Activated T-cell treated with anti-CD3 and anti-CD28 coated beads, Interleukin-2, amount 50 U/mL, for 4 hours (primary cell): ENCODE measurements around the gene CERS2. TPM values are rescaled to one million over a fixed set of nuclear protein-coding genes. Genes with fewer than 3 reads are reported as not detected.

Experiments used
- ATAC-seq, 2 donors: fragments of 200-7000 bp; cut with Tn5 transposase; one replicate each; pipeline ENCODE4 v1.10.0; 2021
- DNase-seq: peaks from one replicate; pipeline ENCODE4 v3.0.0-alpha.2; 2020
- H3K27me3 Mint-ChIP-seq: one replicate; pipeline ENCODE4 v1.8.0; 2021; ENCODE audit warnings: low read depth, mixed read lengths
- H3K36me3 Mint-ChIP-seq: one replicate; pipeline ENCODE4 v1.8.0; 2022; ENCODE audit warnings: mixed read lengths; ENCODE audit not compliant: insufficient read depth
- H3K4me1 Mint-ChIP-seq: one replicate; pipeline ENCODE4 v1.8.0; 2021; ENCODE audit warnings: low read depth, mixed read lengths
- H3K4me3 Mint-ChIP-seq: one replicate; pipeline ENCODE4 v1.8.0; 2021; ENCODE audit warnings: mild to moderate bottlenecking, moderate library complexity, mixed read lengths
- H3K9me3 Mint-ChIP-seq: one replicate; pipeline ENCODE4 v1.8.0; 2021; ENCODE audit warnings: mixed read lengths
- total RNA-seq, 3 donors: library from RNA; stranded (reverse); gene quantifications; one replicate each; pipeline ENCODE4 v1.2.1, GENCODE V29; 2021

Gene CERS2
- total RNA-seq, 3 donors from 2014 or later = 199 to 208 (median 200) TPM

DNA sequence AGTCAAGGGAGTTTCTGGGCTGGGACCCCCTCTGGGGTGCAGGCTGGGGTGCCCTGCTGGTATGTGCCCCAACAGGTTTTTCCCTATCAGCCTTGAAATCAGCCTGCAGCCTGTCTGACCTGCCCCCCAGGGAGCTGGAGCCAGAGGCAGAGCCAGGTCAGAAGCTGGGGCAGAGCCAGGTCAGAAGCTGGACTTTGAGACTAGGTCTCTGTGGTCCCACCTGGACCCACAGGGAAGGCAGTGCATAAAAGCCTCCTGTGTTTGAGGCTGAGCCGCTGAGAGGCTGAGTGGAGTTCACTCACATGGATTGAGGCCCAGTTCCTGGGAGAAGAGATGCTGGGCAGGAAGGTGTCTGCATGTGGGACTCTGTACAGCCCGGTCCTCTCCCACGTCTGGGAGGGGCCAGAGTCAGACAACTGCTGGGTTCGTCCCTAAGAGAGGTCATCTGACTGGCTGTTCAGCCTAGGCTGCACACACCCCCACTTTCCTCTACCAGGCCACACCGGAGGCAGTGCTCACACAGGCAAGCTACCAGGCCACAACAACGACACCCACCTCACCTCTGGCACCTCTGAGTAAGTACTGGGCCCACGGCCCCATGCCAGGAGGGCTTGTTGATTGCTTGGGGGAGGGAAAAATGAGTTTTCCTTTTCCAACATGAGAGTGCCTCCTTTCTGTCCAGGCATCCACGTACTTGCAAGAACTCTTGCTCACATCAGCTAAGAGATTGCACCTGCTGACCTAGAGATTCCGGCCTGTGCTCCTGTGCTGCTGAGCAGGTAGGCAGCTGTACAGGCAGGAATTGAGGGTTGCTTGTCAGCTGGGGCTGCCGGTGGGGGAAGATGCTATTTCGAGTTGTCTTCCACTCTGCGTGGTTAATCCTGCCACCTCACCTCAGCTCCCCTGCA, 7.4 kb upstream of the CERS2 start, which contains the start of gene ANXA9:
ANXA9 (plus strand) TSS at position 488 of the 908 bp plus-strand sequence. CDS start 814 bp downstream, outside the sequence.
- Mint-ChIP-seq H3K9me3 (no peaks in the 10 kb centered on the region), H3K4me3 (no peak within 1 kb of the TSS), H3K4me1 (peaks cover 20% of the 10 kb centered on the region), H3K36me3 (no peaks in the 10 kb centered on the region), H3K27me3 (no peaks in the 10 kb centered on the region)
- ATAC-seq (no peak), DNase-seq (no peak)

DNA sequence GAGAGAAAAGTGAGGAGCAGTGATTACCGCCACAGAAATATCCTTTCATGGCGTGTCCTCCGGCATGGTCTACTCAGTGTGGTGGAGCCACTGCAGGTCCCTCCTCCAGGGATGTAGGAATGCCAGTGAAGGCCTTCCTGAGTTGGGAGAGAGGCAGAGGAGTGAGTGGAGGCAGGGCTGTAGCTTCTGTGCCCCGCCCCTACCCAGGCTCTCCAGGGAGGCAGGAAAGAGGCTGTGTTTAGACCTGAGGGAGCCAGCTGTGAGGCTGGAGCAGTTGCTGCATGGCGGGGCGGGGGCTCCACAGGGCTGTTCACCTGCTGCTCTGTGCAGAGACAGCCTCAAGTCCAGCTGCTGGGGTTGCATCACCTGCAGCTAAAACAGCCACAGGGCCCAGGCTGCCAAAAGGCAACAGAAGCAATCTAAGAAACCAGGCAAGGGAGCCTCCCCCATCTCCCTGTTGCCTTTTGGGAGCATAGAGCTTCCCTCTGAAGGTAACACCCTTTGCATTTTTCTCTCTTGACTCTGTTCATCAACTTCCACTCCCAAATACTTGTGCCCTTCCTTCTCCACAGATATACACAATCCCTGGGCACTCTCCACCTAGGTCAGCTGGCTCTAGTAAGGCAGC, 6.7 kb upstream of the CERS2 start:
- Mint-ChIP-seq H3K9me3 (no peaks in the 10 kb centered on the region), H3K36me3 (no peaks in the 10 kb centered on the region), H3K4me3 (no peak overlapping the region), H3K27me3 (no peaks in the 10 kb centered on the region), H3K4me1 (peaks cover 27% of the 10 kb centered on the region)
- ATAC-seq = no peak
- no peak for DNase-seq

DNA sequence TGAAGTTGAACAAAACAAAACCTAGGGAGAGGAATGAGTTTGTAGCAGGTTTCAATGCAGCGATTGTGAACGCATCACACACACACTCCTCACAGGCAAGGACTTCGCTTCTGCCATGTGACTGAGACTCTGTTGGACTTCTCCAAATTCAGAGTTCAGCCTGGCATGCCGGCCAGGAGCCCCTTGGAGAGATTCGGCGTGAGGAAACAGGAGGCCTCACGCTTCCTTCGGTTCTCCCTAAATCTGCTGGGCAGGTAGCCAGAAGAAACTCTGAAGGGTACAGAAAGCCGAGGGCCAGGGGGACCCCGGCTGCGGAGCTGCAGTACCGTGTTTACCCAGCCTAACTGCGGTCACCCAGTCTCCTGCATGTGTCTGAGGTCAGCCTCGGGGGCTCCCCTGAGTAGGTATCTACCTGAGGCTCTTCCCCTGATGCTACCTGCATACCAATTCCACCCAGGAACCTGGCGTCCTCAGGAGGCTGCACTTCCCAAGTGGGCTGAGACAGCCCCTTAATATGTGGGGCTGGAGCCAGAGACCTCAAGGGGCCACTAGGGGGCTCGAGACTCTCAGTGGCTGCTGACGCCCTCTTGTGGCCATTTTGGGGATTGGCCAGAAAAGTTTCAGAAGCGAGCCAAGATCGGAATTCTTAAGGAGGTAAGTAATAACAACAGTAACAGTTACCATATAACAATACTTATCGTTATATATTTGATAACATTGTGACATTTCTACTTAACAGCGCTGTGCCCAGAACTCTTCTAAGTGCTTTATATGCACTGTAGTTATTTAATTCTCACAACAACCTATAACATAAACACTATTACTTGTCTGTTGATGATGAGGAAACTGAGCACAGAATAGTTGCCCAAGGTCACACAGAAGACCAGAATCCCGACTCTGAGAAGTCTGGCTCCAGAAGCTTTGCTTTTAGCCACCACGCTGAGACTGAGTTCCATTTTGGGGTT, 4.7 kb upstream of the CERS2 start:
- Mint-ChIP-seq H3K27me3 (no peaks in the 10 kb centered on the region), H3K4me1 (peaks cover 37% of the 10 kb centered on the region), H3K4me3 (peak overlapping the region; percentile 49), H3K36me3 (no peaks in the 10 kb centered on the region), H3K9me3 (no peaks in the 10 kb centered on the region)
- DNase-seq (peak; percentile 89), ATAC-seq (peak; percentile 59 to 60)

DNA sequence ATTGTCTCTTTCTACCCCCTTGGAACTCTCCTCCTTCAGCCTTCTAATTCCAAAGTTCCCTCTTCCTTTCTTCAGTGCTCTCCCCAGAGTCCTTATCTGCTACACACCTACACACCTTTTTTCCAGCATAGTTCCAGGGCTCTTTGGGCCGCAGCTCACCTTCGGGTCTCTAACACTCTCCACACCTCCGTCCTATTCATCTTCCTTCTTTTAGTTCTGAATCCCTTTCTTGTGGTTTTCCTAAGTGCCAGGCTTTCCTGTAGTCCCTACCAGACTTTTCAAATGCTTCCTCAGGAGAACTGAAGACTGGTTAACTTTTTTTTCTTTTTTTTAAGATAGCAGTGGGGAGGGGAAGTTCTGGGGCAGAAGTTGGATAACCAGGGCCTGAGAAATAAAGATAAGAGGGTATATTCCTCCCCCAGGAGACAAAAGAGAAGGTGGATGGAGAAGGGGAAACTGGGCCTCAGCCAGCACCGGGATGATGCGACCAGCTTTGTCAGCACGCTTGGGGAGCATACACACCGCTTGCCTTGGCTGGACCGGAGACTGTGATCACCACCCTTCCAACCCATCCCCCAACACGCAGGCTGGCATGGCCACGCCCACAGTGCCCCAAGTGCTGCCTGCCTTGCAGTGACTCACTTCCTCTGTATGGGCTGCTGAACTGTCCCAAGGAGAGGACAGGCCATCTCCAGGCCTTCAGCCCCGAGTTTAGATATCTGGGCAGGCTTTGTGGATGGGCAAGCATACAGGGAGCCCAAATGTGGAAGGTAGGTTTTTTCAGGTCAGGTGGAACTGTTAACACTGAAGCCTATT, 2.5 kb upstream of the CERS2 start:
- Mint-ChIP-seq H3K27me3 (no peaks in the 10 kb centered on the region), H3K4me1 (peaks cover 49% of the 10 kb centered on the region), H3K36me3 (no peaks in the 10 kb centered on the region), H3K9me3 (no peaks in the 10 kb centered on the region), H3K4me3 (peak overlapping the region; percentile 77)
- ATAC-seq (no peak), DNase-seq (peak; percentile 62)

DNA sequence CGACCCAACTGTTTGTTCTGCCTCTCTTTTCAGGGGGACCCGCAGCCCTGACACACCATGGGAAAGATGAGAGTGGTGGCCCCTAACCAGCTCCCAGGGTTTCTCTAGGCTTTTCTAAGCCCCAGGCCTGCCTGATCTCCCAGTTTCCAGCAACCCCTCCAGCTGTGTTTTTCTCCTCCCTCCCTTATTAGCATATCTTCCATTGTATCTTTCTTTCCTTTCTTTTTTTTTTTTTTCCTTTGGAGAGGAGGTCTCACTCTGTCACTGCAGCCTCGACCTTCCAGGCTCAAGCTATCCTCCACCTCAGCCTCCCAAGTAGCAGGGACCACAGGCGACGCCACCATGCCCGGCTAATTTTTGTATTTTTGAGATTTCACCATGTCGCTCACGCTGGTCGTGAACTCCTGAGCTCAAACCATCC, 1.8 kb upstream of the CERS2 start:
- no peaks in the 10 kb centered on the region for H3K36me3 Mint-ChIP-seq
- H3K4me1 Mint-ChIP-seq = peaks cover 56% of the 10 kb centered on the region
- peak overlapping the region; percentile 77 for H3K4me3 Mint-ChIP-seq
- no peak for ATAC-seq
- no peak for DNase-seq
- no peaks in the 10 kb centered on the region for H3K9me3 Mint-ChIP-seq
- H3K27me3 Mint-ChIP-seq = no peaks in the 10 kb centered on the region

DNA sequence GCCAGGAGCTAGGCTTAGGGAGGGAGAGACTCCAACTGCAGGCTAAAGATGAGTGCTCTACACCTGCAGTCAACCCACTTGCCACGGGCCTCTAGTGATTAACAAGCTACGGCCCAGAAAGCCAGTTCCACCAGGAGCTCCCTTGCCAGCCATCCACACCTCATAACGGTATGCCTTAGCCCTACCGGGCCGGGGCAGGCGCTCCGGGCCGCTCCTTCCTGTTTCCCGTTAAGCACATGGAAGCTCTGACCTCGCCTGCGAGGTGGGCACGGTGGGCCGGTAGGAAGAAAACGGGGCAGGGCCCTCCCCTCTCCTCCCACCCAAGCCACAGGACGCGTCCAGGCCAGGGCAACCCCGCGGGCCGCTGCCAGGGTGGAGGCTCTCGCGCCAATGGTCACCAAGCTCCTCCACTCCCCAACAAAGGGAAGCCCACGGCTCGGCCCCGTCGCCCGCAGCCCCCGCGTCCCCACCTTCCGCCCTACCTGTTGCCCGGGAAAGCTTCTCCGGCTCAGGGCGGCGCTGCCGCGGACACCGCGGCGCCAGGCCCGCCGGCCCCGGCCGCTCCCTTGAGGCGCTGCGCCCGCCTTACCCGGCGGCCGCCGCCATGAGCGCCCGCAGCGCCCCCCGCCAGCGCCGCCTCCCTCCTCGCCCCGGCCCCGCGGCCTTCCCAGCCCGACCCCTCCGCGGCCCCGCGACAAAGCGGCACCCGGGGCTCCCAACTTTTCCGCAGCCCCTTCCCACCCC, 627 bp downstream of the CERS2 start:
- no peaks in the 10 kb centered on the region for H3K9me3 Mint-ChIP-seq
- ATAC-seq (peak; percentile 54 to 56), DNase-seq (peak; percentile 29)
- peak overlapping the region; percentile 89 for H3K4me3 Mint-ChIP-seq
- no peaks in the 10 kb centered on the region for H3K27me3 Mint-ChIP-seq
- peaks cover 61% of the 10 kb centered on the region for H3K4me1 Mint-ChIP-seq
- no peaks in the 10 kb centered on the region for H3K36me3 Mint-ChIP-seq

DNA sequence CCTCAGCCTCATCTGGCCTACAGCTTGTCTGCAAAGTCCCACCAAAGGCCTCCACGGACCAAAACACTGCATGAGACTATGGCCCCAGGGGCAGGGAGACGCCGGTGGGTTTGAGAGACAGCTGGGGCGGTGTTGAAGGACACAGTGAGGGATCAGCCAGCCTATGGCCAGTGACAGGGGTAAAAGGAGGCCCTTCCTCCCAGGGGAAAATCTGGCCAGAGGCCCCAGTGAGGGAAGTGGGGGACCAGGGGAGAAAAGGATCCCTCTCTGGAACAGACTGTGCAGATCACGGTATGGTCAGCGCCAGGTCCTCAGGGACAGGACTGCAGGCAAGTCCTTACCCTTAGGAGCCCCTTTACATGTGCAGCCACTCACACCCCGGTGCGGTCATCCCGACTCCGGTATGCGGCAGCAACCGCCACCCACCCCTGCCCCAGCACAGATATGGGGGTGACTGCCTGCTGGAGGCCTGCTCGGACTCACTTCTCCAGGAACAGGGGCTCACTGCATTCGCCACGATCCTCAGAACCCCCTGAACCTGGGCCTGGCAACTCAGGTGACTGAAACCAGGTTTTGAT, 1.3 kb downstream of the CERS2 start:
- H3K4me1 Mint-ChIP-seq = peaks cover 56% of the 10 kb centered on the region
- DNase-seq = no peak
- H3K36me3 Mint-ChIP-seq = peaks cover 3% of the 10 kb centered on the region
- ATAC-seq = peak; percentile 1 to 2
- no peaks in the 10 kb centered on the region for H3K27me3 Mint-ChIP-seq
- peak overlapping the region; percentile 89 for H3K4me3 Mint-ChIP-seq
- no peaks in the 10 kb centered on the region for H3K9me3 Mint-ChIP-seq

DNA sequence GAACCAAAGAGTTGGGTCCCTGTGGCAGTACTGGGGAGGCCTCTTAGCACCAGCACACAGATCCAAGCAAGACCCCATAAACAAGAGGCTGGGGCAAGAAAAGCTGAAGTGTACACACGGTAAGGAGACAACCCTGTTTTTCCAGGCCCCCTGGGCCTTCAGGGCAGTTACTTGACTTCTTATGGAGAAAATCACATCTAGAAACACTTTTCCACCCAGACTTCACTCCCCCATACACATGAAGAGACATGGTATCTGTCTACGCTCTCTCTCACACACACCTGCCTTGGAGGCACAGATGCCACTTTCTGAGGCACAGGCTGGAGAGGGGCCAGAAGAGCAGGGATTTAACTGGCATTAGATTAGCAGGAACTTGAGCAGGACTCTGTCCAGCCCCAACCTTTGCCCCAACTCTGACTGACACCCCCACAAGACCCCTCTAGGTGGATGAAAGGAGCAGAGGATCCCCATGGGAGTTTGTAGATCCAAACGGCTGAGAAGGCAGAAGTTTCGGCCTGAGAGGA, 2.2 kb downstream of the CERS2 start:
- Mint-ChIP-seq H3K9me3 (no peaks in the 10 kb centered on the region), H3K4me1 (peaks cover 52% of the 10 kb centered on the region), H3K36me3 (peaks cover 11% of the 10 kb centered on the region), H3K4me3 (peak overlapping the region; percentile 89), H3K27me3 (no peaks in the 10 kb centered on the region)
- DNase-seq (no peak), ATAC-seq (no peak)

DNA sequence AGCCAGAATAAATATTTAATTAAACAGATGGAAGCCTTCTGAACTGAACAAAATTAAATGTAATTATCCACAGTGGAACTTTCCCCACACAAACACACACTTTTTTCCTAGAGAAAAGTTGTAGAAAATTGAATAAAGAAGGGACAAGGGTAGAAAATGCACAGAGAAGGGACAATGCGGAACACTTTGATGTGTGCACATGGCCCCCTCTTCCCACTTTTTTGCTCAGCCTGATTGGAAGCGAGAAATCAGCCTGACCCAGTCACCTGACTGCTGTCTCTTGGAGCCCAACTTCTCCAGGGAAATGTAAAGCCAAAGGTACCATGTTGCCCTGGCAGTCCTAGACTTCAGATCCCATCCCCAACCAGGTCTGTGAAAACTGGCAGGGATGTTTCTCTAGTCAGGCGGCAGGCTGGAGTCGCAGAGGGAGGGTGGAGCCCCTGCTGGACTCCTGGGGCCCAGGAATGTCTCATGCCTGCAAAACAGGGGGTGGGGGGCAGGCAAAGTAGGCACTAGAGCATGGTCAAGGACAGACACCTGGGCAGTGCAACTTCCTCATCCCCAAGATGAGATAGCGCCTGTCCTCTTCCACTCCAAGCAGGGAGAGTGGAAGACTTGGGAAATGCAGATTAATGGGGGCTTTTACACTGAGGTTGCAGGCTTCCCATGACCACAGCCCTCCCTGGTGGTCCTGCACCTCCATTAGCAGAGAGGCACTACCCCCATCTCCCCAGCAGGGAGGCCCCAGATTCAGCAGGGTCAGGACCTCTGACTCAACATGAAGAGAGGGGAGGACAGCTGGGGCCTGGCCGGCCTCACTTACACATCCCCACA, 2.8 kb downstream of the CERS2 start:
- Mint-ChIP-seq H3K4me1 (peaks cover 45% of the 10 kb centered on the region), H3K27me3 (no peaks in the 10 kb centered on the region), H3K36me3 (peaks cover 14% of the 10 kb centered on the region), H3K9me3 (no peaks in the 10 kb centered on the region), H3K4me3 (peak overlapping the region; percentile 89)
- ATAC-seq (no peak), DNase-seq (no peak)

DNA sequence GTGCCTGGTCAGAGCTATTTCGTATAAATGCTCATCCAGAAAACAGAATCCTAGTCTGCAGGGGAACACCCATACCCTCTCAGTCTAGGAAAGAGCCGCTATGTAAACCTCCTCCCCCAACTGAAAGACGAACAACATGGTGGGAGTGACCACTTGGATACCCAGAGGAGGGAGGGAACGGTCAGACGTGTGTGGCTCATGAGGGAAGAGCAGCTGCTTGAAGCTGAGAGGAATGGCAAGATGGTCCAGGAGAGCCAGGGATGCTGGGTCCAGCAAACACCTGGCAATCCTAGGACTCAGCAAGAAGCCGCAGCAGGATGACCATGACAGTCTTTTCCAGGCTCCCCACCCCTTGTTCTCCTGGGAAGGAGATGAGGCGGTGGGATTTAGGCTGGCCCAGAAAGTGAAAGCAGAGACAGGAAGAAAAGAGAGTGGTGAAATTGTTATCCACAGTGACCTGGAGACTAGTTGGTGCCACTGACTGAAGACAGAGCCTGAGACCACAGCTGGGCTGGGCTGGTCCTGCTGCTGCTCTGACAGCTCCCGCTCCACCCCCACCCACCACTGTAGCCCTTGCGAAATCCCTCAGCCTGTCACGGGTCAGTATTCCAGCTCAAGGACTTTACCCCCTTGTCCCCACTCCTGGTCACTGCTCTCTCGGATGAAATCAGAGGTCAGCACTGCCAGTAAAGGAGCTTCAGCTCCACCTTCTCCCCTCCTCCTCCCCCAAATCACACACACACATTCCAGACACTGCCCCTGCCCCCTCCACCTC, 3.6 kb downstream of the CERS2 start:
- Mint-ChIP-seq H3K27me3 (no peaks in the 10 kb centered on the region), H3K4me1 (peaks cover 37% of the 10 kb centered on the region), H3K9me3 (no peaks in the 10 kb centered on the region), H3K36me3 (peaks cover 20% of the 10 kb centered on the region), H3K4me3 (peak overlapping the region; percentile 55)
- DNase-seq = no peak
- ATAC-seq = no peak

DNA sequence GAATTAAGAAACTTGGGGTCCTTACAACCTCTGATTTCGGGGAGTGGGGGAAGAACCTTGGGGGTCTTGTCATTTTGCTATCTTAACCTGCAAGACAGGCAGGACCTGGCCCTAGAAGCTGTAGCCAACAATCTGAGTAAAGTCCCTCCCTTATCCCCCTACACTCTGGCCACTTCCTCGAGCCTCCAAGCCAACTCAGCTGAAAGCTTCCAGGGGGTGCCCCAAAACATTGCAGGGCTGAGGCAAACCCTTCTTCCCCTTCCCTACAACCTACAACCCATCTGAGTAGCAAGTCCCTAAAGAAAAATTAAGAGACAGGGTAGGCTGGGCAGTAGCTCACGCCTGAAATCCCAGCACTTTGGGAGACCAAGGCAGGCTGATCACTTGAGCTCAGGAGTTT, 5.0 kb downstream of the CERS2 start:
- Mint-ChIP-seq H3K4me1 (peaks cover 30% of the 10 kb centered on the region), H3K36me3 (peaks cover 26% of the 10 kb centered on the region), H3K9me3 (no peaks in the 10 kb centered on the region), H3K4me3 (no peak overlapping the region), H3K27me3 (no peaks in the 10 kb centered on the region)
- ATAC-seq (no peak), DNase-seq (no peak)
